ENCODE measurements around the gene PIEZO2. TPM values are rescaled to one million over a fixed set of nuclear protein-coding genes. Genes with fewer than 3 reads are reported as not detected.
"Not testable (repeated sequence)": the region's sequence is repeated elsewhere in the genome, so short reads cannot be mapped to it uniquely, and the experiment has no call there.

The PIEZO2 gene
- total and polyA plus RNA-seq, 2 of the 8 experiments (the other 6 are each of a cell fraction or from before 2014, with no cell fraction given) = 4.7 to 16.5 TPM

DNA sequence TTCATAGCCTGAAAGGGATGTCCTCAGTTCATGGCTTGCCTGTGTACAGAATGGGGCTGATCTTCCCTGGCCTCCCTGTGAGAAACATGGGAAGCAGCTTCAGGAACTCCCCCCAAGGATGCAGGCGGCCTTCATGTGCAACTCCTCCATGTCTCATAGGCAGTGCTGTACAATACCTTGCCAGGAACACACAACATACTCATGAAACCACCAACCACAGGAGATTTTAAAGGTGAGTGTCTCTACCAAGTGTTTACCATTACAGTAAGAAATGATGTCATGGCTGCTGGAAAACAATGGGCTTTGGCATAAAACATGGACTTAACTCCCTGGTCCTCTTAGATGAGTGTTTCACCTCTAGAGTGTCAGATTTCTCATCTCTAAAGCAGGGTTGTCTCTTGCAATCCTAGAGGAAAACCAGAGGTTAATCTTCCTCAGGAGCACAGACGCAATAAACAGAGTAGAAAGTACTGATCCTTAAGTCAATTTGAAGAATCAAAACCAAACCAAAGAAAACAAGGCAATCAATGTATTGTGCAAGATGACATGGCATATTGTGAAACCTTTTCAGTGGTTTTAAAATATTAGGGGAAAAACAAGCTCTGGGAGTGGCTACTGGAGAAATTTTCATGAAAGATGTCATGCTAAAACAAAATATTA is 528.6 kb downstream of the PIEZO2 start:
- H4K20me1 ChIP-seq (replicated peaks in 1 of 2; ENCODE audit: control insufficient read depth in 1 of 2, insufficient read depth in 2 of 2, low read length in 2 of 2); H2BK15ac ChIP-seq (ENCODE audit: low read length); H3K79me2 ChIP-seq (ENCODE audit: control insufficient read depth in 1 of 2, insufficient read depth in 2 of 2, low read length in 2 of 2); H2BK12ac ChIP-seq (ENCODE audit: low read depth, low read length); H3K56ac ChIP-seq (replicated peaks; ENCODE audit: insufficient read length, low read depth, low read length); H4K5ac ChIP-seq (ENCODE audit: insufficient read length, low read depth, low read length); POLR2A ChIA-PET (ENCODE audit: partially characterized antibody); H2AK5ac ChIP-seq (ENCODE audit: low read depth, low read length); H3K18ac ChIP-seq (ENCODE audit: extremely low read depth, low read length); H2BK20ac ChIP-seq (ENCODE audit: low read length); H3K27me3 ChIP-seq (replicated peaks in 1 of 4; ENCODE audit: control insufficient read depth in 3 of 4, extremely low read depth in 1 of 4, insufficient read depth in 3 of 4, low read length in 3 of 4); CTCF ChIA-PET (ENCODE audit: partially characterized antibody); H3K9me3 ChIP-seq (ENCODE audit: insufficient read depth in 2 of 2, low read depth in 1 of 2, low read length in 1 of 2); H2AFZ ChIP-seq (ENCODE audit: low read length); FAIRE-seq; H3K79me1 ChIP-seq (ENCODE audit: low read depth, low read length); H3K36me3 ChIP-seq (ENCODE audit: control insufficient read depth in 2 of 4, insufficient read depth in 4 of 4, low read length in 3 of 4); H3K4me3 ChIP-seq (ENCODE audit: extremely low read depth in 1 of 4, insufficient read depth in 2 of 4, low read depth in 3 of 4, low read length in 4 of 4); H3K4ac ChIP-seq (replicated peaks; ENCODE audit: insufficient read length, low read depth, low read length); H2BK120ac ChIP-seq (replicated peaks; ENCODE audit: low read depth, low read length); H4K8ac ChIP-seq (ENCODE audit: extremely low read depth, insufficient read depth, low read length); H2BK5ac ChIP-seq (ENCODE audit: low read depth, low read length); H3K14ac ChIP-seq (ENCODE audit: insufficient read length); H4K91ac ChIP-seq (replicated peaks; ENCODE audit: insufficient read length, low read length); H3K23me2 ChIP-seq (ENCODE audit: low read depth, low read length); H3K4me1 ChIP-seq (replicated peaks in 1 of 4; ENCODE audit: control insufficient read depth in 3 of 4, insufficient read depth in 4 of 4, low read length in 3 of 4); H3K23ac ChIP-seq (ENCODE audit: insufficient read length); DNase-seq (ENCODE audit: low read depth in 1 of 2, low spot score in 2 of 2); H3K27ac ChIP-seq (ENCODE audit: low read depth, low read length); H3K9ac ChIP-seq (replicated peaks in 1 of 4; ENCODE audit: extremely low read depth in 1 of 4, low read depth in 3 of 4, low read length in 3 of 4); H3K4me2 ChIP-seq (ENCODE audit: insufficient read depth in 1 of 2, low read depth in 2 of 2, low read length in 2 of 2): not testable (repeated sequence)
- 98% methylated on average over 2 of the region's 2 CpGs; no CpG with 5 or more reads in 1 of the 2 experiments for WGBS, 2 experiments (ENCODE audit: extremely low coverage in 1 of 2, insufficient coverage in 1 of 2, insufficient read length in 1 of 2, insufficient replicate concordance in 2 of 2, low coverage in 1 of 2, low lambda C conversion rate in 2 of 2, missing lambda C conversion rate in 1 of 2)

Small RNA genes within 50 kb of the gene (microRNA-seq; reads per million reads assigned to microRNA genes)
- 0 reads per million in 2 experiments for gene MIR6788 (ENCODE audit: borderline microRNAs expressed in 2 of 2, borderline number of aligned reads in 2 of 2, borderline replicate concordance in 1 of 2)

Small RNA genes within 50 kb of the gene (small RNA-seq; reads per million reads assigned to genes)
- gene AP001180.3 (ENCODE audit: insufficient read depth) (not detected), gene AP001180.5 (ENCODE audit: insufficient read depth) (not detected), gene MIR6788 (ENCODE audit: insufficient read depth) (not detected)
